Upper lobe of right lung (tissue), 1 donor: ENCODE results near the gene RBKS. TPM values are rescaled to one million over a fixed set of nuclear protein-coding genes. Genes with fewer than 3 reads are reported as not detected.

Source experiments
- ATAC-seq: fragments of 200-7000 bp; cut with Tn5 transposase; one replicate; pipeline ENCODE4 v1.9.1; 2020; ENCODE audit warnings: mild to moderate bottlenecking, moderate library complexity
- DNase-seq: peaks from one replicate; pipeline ENCODE4 v3.0.0-alpha.2; 2020
- H3K27ac ChIP-seq: fragments of 200-600 bp; one replicate; pipeline ENCODE4 v1.8.0; 2022
- H3K27me3 ChIP-seq: fragments of 200-600 bp; one replicate; pipeline ENCODE4 v1.8.0; 2022; ENCODE audit warnings: mild to moderate bottlenecking
- H3K36me3 ChIP-seq: fragments of 200-600 bp; one replicate; pipeline ENCODE4 v1.8.0; 2022
- H3K4me1 ChIP-seq: fragments of 200-600 bp; one replicate; pipeline ENCODE4 v1.8.0; 2022
- H3K4me3 ChIP-seq: fragments of 200-600 bp; one replicate; pipeline ENCODE4 v1.8.0; 2022; ENCODE audit warnings: mild to moderate bottlenecking
- H3K9me3 ChIP-seq: fragments of 200-600 bp; one replicate; pipeline ENCODE4 v1.8.0; 2022
- intact Hi-C: fragments of 100-400 bp; cut with DNase I; formaldehyde crosslinking; loops from one replicate; pipeline ENCODE4 v1.11.0; 2022
- total RNA-seq: library from RNA; stranded (reverse); fragmentation: NEBNext Ultra II Directional; extraction: Animal tissue kit (Norgen Biotek cat#: 25700); gene quantifications from one replicate; pipeline ENCODE4 v1.2.1, GENCODE V29; 2021
- TF ChIP-seq, protein P1 (sequence below): fragments of 200-600 bp; IDR thresholded peaks from one replicate; pipeline ENCODE4 v1.8.0; 2022; ENCODE audit warnings: antibody characterized with exemption
- donor health status: DM: no; HTN: yes; CAD: no; lungs with severe emphysema.

The RBKS gene
- total RNA-seq, 1 donor from 2014 or later, result 1.9 TPM

- Histone ChIP-seq H3K4me1 (peaks cover 40% of the 10 kb centered on the region), H3K36me3 (no peaks in the 10 kb centered on the region), H3K27me3 (no peaks in the 10 kb centered on the region), H3K4me3 (no peak overlapping the region), H3K9me3 (no peaks in the 10 kb centered on the region), H3K27ac (peak overlapping the region; percentile 24)
- intact Hi-C loops, result no loop called here
- peak; percentile 90 for ATAC-seq
- no peak for DNase-seq
- TF ChIP-seq, protein P1, sequence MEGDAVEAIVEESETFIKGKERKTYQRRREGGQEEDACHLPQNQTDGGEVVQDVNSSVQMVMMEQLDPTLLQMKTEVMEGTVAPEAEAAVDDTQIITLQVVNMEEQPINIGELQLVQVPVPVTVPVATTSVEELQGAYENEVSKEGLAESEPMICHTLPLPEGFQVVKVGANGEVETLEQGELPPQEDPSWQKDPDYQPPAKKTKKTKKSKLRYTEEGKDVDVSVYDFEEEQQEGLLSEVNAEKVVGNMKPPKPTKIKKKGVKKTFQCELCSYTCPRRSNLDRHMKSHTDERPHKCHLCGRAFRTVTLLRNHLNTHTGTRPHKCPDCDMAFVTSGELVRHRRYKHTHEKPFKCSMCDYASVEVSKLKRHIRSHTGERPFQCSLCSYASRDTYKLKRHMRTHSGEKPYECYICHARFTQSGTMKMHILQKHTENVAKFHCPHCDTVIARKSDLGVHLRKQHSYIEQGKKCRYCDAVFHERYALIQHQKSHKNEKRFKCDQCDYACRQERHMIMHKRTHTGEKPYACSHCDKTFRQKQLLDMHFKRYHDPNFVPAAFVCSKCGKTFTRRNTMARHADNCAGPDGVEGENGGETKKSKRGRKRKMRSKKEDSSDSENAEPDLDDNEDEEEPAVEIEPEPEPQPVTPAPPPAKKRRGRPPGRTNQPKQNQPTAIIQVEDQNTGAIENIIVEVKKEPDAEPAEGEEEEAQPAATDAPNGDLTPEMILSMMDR, result no peak
These were observed 26.3 kb upstream of the RBKS start for GRCh38 chr2:27916293-27916995.

GRCh38 chr2:27915874-27916273 is 25.7 kb upstream of the RBKS start:
- H3K4me3 ChIP-seq, result no peak overlapping the region
- peaks cover 37% of the 10 kb centered on the region for H3K4me1 ChIP-seq
- DNase-seq (no peak), ATAC-seq (no peak)
- intact Hi-C loops, result no loop called here
- H3K27me3 ChIP-seq, result no peaks in the 10 kb centered on the region
- peak overlapping the region; percentile 24 for H3K27ac ChIP-seq
- H3K9me3 ChIP-seq, result no peaks in the 10 kb centered on the region
- TF ChIP-seq, protein P1, result no peak
- H3K36me3 ChIP-seq, result no peaks in the 10 kb centered on the region

GRCh38 chr2:27915191-27915590 is 25.0 kb upstream of the RBKS start:
- Histone ChIP-seq H3K4me3 (no peak overlapping the region), H3K9me3 (no peaks in the 10 kb centered on the region), H3K27ac (peak overlapping the region; percentile 24), H3K4me1 (peaks cover 30% of the 10 kb centered on the region), H3K27me3 (no peaks in the 10 kb centered on the region), H3K36me3 (no peaks in the 10 kb centered on the region)
- ATAC-seq (peak; percentile 39), DNase-seq (no peak)
- TF ChIP-seq, protein P1, result no peak
- intact Hi-C loops, result no loop called here

DNA sequence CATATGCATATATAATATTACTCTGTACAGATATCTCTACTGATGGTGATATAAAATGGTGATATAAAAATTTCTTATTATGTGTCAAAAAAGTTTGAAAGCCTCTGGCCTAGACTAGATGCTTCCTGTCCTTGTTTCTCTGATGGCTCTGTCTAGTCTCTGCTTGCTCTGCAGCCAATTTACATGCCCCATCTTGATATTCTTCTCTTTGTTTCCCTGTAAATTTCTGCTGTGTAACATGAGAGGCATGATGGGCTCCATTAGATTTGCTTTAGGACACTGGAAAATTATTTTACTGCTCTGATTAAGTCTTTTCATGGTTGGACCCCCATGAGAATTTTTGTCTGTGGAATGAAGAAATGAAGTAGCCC is 24.6 kb upstream of the RBKS start:
- no peak for ATAC-seq
- peaks cover 26% of the 10 kb centered on the region for H3K4me1 ChIP-seq
- TF ChIP-seq, protein P1, result no peak
- no peaks in the 10 kb centered on the region for H3K36me3 ChIP-seq
- intact Hi-C loops, result no loop called here
- H3K4me3 ChIP-seq, result no peak overlapping the region
- H3K27ac ChIP-seq, result peak overlapping the region; percentile 24
- no peak for DNase-seq
- H3K9me3 ChIP-seq, result no peaks in the 10 kb centered on the region
- H3K27me3 ChIP-seq, result no peaks in the 10 kb centered on the region

GRCh38 chr2:27914041-27914804 is 24.0 kb upstream of the RBKS start:
- intact Hi-C loops, result no loop called here
- H3K4me1 ChIP-seq, result peaks cover 24% of the 10 kb centered on the region
- no peaks in the 10 kb centered on the region for H3K36me3 ChIP-seq
- DNase-seq (no peak), ATAC-seq (peak; percentile 23)
- H3K9me3 ChIP-seq, result no peaks in the 10 kb centered on the region
- H3K27me3 ChIP-seq, result no peaks in the 10 kb centered on the region
- TF ChIP-seq, protein P1, result no peak
- H3K27ac ChIP-seq, result no peak overlapping the region
- no peak overlapping the region for H3K4me3 ChIP-seq
